GM12864 (cell line): ENCODE data around the gene DOCK2.

ENCODE experiments used
- DNase-seq: peaks from one replicate; pipeline ENCODE4 v3.0.0-alpha.2; 2011; ENCODE audit warnings: low read depth
- H3K4me3 ChIP-seq: 2 replicates; pipeline ENCODE4 v1.5.1; 2011; ENCODE audit warnings: mild to moderate bottlenecking, low read depth, low read length, control low read depth
- TF ChIP-seq, protein P1 (sequence below): IDR thresholded peaks from 2 replicates; pipeline ENCODE4 v1.5.1; 2011; ENCODE audit warnings: low read depth, mild to moderate bottlenecking, moderate library complexity, low read length, control low read depth, inconsistent platforms; ENCODE audit errors: missing control alignments

The DOCK2 gene

DNA sequence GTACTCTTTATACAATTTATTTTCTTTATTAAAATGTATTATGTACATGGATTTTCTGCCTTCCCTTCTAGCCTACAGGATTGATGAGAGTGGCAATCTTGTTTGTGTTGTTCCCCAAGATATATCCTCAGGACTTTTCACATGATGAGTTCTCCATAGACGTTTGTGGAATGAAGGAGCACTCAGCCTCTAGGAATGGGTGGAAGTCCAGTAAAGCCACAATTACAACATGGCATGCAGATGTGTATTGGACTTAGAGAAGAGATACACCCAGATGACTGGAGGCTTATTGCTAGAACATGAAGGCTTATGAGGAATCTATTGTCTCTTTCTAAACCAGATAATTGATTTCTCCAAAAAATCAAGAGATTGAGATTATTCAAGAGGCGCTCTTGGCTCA, 8.2 kb upstream of the DOCK2 start:
- no peak overlapping the region for H3K4me3 ChIP-seq
- no peak for DNase-seq
- TF ChIP-seq, protein P1, sequence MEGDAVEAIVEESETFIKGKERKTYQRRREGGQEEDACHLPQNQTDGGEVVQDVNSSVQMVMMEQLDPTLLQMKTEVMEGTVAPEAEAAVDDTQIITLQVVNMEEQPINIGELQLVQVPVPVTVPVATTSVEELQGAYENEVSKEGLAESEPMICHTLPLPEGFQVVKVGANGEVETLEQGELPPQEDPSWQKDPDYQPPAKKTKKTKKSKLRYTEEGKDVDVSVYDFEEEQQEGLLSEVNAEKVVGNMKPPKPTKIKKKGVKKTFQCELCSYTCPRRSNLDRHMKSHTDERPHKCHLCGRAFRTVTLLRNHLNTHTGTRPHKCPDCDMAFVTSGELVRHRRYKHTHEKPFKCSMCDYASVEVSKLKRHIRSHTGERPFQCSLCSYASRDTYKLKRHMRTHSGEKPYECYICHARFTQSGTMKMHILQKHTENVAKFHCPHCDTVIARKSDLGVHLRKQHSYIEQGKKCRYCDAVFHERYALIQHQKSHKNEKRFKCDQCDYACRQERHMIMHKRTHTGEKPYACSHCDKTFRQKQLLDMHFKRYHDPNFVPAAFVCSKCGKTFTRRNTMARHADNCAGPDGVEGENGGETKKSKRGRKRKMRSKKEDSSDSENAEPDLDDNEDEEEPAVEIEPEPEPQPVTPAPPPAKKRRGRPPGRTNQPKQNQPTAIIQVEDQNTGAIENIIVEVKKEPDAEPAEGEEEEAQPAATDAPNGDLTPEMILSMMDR = no peak

DNA sequence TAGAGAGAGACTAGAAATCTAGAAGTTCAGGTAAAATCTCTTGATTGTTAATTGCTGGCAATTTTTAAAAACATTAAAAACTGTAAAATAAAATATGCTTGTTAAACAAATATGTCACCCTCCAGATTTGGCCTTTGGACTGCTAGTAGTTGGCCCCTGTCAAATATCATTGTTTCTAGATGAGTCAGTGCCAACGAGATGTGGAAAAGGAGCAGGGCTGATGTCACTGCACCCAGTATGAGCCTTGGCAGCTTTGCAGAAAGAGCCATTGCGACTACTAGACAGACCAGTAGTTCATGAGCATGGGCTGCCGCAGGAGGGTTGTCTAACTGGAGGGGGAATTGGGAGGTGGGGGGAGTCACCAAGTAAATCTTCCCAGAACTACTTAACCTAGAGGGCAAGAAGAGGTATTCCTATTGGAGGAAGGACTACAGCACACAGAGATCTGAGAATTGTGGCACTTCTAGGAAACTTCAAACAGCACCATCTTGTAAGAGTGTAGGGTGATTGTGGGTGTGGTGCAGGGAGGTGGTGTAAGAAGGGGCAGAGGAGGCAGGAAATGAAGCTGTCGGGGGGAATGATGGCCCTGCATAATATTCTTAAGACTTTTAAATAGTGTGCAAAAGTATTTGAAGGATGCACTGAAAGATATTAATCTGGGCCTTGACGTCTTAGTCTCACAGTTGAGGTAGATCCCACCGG, 7.1 kb upstream of the DOCK2 start:
- TF ChIP-seq, protein P1 = no peak
- no peak overlapping the region for H3K4me3 ChIP-seq
- DNase-seq = no peak

DNA sequence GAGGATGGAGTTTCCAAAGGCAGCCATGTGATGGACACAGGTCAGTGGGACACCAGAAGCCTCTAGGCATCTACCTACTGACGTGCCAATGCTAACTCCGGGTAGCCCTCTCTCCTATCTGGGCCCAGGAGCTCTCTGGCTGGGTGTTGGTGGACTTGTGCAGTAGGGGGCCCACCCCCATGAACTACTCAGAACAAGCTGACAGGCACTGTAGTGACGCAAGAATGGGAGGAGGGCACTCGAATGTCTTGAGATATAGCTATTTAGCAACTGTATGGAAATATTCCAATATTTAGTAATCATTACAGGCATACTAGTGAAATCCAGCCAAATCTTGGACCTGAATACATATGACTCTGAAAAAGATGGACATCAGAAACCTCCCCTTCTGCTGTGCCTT, 5.7 kb upstream of the DOCK2 start:
- H3K4me3 ChIP-seq = no peak overlapping the region
- DNase-seq = no peak
- TF ChIP-seq, protein P1 = no peak

DNA sequence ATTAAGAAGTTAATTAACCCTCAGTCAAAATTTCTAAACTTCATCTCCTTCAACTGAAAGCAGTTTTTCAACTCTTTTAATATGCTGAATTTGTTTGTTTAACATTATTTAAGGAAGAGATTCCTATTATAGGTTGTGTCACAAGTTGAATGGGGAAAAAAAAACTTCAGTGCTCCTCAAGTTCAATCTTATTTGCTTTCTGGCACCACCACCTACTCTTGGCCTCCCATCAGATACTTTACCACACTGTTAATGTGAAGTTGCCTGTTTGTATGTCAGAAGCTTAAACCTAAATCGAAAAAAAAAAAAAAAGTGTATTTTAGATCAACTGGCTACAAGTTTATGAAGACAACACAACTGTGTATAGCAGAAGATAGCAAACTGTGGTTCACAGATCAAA, 4.1 kb upstream of the DOCK2 start:
- no peak for DNase-seq
- no peak overlapping the region for H3K4me3 ChIP-seq
- TF ChIP-seq, protein P1 = no peak

DNA sequence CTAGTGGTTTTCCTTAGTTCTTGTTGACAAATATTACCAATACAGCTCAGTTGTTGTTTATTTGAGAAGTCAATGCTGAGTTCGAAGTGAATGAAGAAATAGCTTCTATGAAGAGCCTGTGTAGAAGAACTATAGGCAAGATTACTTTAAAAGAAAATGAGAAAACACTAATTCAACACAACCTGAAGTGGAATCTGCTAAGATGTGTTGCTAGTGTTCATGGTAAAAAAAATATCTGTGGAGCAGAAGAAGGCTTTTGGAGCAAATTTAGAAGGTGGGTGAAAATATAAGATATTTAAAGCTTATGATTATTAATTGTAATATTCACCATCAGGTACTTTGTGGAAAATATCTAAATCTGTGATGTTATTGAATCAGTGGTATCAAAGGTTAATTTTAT, 2.5 kb upstream of the DOCK2 start:
- H3K4me3 ChIP-seq = no peak overlapping the region
- no peak for DNase-seq
- TF ChIP-seq, protein P1 = no peak

DNA sequence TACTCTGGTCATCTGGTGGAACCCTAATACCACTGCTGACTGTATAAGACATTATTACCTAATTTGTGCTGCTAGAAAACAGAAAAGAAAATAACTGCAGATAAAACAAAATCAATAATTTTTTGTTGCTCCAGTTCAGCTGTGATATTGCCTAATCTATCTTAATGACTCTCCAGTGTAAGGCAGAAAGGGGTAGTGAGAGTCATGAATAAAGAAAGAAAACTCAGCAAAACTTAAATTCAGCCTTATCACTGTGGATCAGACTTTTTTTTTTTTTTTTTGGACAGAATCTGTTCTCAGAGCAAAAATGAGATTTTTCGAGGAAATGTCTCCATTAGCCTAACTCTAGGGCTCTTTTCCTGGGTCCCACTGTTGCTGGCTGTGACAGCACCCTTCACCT, 1.1 kb upstream of the DOCK2 start:
- TF ChIP-seq, protein P1 = no peak
- no peak overlapping the region for H3K4me3 ChIP-seq
- DNase-seq = no peak

DNA sequence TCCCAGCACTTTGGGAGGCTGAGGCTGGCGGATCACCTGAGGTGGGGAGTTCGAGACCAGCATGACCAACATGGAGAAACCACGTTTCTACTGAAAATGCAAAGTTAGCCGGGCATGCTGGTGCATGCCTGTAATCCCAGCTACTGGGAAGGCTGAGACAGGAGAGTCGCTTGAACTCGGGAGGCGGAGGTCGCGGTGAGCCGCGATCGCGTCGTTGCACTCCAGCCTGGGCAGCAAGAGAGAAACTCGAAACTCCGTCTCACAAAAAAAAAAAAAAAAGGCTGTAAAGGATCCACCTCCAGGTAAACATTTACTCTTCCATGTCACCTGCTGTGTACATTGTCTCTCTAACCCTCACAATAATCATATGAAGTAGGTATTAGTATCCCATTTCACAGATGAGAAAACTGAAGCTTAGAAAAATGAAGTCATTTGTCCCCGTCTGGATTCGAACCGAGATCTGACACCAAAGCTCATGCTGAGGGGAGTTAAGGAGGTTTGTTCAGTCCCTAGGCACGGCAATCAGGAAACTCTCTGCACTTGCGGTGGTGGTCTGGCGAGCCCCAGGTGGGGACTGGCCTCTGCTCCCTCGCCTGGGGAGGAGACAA, 494 bp upstream of the DOCK2 start:
- TF ChIP-seq, protein P1 = no peak
- DNase-seq = no peak
- H3K4me3 ChIP-seq = peak overlapping the region; percentile 84
